Motor neuron (in vitro differentiated cells): ENCODE data around the gene GATA2. TPM values are rescaled to one million over a fixed set of nuclear protein-coding genes. Genes with fewer than 3 reads are reported as not detected.
A peak's percentile ranks its signal among the peaks of the same experiment; 100 is the strongest.

ENCODE experiments used
- ATAC-seq, 8 experiments: fragments of 200-7000 bp; cut with Tn5 transposase; replicated peaks in 6 of 8; 2 replicates each; pipeline ENCODE4 v1.8.0; 2021; ENCODE audit warnings: mild to moderate bottlenecking in 8 of 8, moderate library complexity in 8 of 8
- H3K27ac ChIP-seq, 2 donors: fragments of 250-450 bp; sonication (Bioruptor Pico); 2 replicates each; pipeline ENCODE4 v1.9.0; 2021; ENCODE audit warnings: antibody characterized with exemption in 2 of 2, mild to moderate bottlenecking in 2 of 2, moderate library complexity in 1 of 2
- H3K4me1 ChIP-seq, 2 donors: fragments of 250-450 bp; sonication (Bioruptor Pico); replicated peaks in 1 of 2; 2 replicates each; pipeline ENCODE4 v1.6.1; 2021; ENCODE audit warnings: antibody characterized with exemption in 2 of 2, mild to moderate bottlenecking in 2 of 2, moderate library complexity in 1 of 2
- H3K4me3 ChIP-seq, 5 donors: fragments of 250-450 bp; sonication (Bioruptor Pico); 2 replicates each; pipeline ENCODE4 v1.9.0; 2021; ENCODE audit warnings: antibody characterized with exemption in 5 of 5, mild to moderate bottlenecking in 5 of 5, moderate library complexity in 4 of 5
- whole genome bisulfite sequencing, 10 experiments: fragments of 450-650 bp; shearing (Covaris generic); methylation state at CpG; one replicate each; pipeline ENCODE4 v1.0.0; 2022; 5-methylcytosine and 5-hydroxymethylcytosine counted together
- in situ Hi-C, 9 experiments: fragments of 400-800 bp; cut with MboI; loops; one replicate each; pipeline ENCODE4 v1.15.0; 2021; ENCODE audit warnings: low sequenced_read_pairs in 9 of 9, low pct_unique_long_range_greater_than_20kb in 2 of 9; ENCODE audit not compliant: unreplicated experiment in 9 of 9
- total RNA-seq, 8 experiments: library from RNA; unstranded; fragments of 300-600 nt; gene quantifications; 2 replicates each; pipeline versions ENCODE4 v1.2.3 to v1.2.4, GENCODE V29; 2022

The GATA2 gene
- total RNA-seq, 8 experiments from 2014 or later = 0.27 to 14.8 (median 1.6) TPM

DNA sequence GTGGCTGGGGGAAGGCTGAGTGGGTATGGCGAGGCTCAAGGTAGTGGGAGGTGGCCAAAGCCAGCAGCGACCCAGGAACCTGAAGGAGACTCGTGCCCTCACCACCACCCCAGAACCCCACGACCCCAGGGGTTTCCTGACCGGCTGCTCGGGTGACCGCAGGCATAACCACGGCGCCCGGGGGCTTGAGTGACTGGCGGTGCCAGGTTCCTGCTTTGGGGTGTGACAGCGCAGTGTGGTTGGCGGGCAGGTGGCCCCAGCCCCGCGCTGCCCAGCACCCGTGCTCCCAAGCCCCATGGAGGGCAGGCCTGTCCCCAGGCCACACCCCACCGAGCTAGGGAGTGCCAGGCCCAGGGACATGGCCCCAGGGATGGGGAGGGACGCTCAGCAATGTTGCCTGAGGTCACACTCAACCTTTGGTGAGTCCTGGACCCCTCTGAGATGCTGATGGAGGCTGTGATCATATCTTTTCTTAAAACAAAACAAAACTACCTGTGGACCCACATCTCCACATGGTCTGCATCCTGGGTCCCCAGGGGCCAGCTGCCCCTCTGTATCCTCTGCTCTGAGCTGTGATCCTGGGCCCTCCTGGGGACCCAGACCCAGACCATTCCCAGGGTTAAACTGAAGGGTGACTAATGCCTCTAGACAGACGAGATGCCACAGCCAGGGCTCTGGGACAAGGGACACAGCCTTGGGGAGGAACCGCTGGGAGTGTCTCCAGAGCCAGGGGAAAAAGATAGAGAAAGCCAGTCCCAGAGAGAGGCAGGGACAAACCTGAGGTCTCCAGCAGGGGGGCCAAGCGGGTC is 39.3 kb downstream of the GATA2 start:
- peaks cover 5 to 13% of the 10 kb centered on the region in 2 donors for H3K4me1 ChIP-seq
- ATAC-seq = no peak
- WGBS, 10 experiments = 0 to 54% (median 40%) methylated on average over 1 to 2 of the region's 21 CpGs; no CpG with 5 or more reads in 7 of the 10 experiments
- H3K4me3 ChIP-seq = no peak overlapping the region
- in situ Hi-C loops = no loop called here
- H3K27ac ChIP-seq = no peak overlapping the region

DNA sequence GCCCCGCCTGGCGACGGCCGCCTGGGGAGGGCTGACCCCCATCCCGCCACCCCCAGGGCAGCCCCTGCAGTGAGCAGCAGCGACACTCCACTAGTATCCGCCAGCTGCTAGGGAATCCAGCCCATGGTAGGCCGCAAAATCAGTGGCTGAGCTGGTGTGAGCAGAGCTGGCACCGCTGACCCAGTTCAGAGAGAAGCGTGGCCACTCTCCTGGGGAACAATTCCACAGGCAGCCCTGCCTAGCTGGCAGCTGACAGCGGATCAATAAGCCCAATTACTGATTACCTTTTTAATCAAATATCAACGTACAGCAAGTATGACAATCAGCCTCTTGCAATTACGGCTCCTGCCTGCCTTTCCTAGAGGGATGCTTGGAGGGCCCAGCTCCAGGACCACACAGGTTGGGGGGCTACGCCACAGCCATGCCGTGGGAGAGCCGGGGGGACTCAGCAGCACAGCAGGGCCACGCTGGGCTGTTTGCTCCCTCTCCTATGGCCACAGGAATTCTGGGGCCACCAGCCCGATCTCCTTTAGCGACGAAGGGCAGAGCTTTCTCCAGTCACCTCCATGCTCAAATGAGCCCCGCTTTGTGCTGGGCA is 40.2 kb downstream of the GATA2 start:
- ATAC-seq = peak in 1 of 8 experiments; percentile 10
- in situ Hi-C loops = no loop called here
- Histone ChIP-seq H3K27ac (no peak overlapping the region), H3K4me1 (peaks cover 0 to 6% of the 10 kb centered on the region in 2 donors), H3K4me3 (no peak overlapping the region)
- 30 to 85% (median 60%) methylated on average over 1 to 7 of the region's 21 CpGs; no CpG with 5 or more reads in 4 of the 10 experiments for WGBS, 10 experiments

DNA sequence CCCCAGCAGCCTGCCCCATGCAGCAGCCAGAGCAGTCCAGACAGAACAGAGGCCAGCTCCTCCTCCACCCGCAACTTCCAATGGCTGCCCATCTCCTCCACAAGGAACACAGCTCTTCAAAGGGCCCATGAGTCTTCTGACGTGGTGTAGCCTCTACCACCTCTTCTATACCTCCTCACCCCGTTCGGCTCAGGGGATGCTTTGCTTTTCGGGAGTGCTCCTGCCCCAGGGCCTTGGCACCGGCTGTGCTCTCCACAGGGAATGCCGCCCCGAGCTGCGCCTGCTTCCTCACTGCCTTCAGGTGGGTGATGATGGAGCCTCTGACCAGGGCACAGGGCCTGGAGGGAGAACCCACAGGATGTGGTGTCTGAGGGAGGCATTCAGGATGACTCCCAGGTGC is 40.9 kb downstream of the GATA2 start:
- in situ Hi-C loops = no loop called here
- peaks cover 0 to 5% of the 10 kb centered on the region in 2 donors for H3K4me1 ChIP-seq
- no peak overlapping the region for H3K4me3 ChIP-seq
- 60 to 100% methylated on average over 3 of the region's 9 CpGs; no CpG with 5 or more reads in 8 of the 10 experiments for WGBS, 10 experiments
- H3K27ac ChIP-seq = no peak overlapping the region
- no peak for ATAC-seq

DNA sequence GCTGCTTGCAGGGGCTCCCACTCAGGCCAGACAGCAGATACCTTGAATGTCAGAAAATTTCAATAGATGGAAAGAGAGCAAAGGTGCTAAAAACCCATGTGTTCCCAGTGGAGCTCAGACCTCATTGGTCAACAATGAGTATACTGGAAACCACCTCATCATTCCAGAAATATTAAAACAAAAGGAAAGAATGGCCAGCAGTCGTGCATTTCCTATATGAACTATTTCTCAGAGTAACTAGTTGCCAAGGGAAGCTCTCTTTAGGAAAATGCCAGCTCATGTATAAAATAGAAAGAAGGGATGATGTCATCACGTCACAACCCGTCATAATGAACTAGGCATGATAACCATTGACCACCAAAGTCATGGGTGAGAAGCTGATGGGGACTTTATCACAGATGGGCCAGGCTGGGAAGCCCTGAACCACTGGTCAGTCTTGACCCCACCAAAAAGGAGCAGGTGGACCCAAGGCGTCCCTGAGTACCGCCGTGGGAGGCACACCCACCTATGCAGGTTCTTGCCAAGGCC is 43.8 kb downstream of the GATA2 start:
- no peak for ATAC-seq
- in situ Hi-C loops = loop anchor here in 2 of 9 experiments (25.0 kb wide), 2 partner anchors 138 to 163 kb away; no protein-coding TSS in a partner anchor
- Histone ChIP-seq H3K4me1 (no peaks in the 10 kb centered on the region), H3K27ac (no peak overlapping the region), H3K4me3 (no peak overlapping the region)
- WGBS, 10 experiments = 10 to 69% (median 53%) methylated on average over 1 to 6 of the region's 6 CpGs; no CpG with 5 or more reads in 4 of the 10 experiments

DNA sequence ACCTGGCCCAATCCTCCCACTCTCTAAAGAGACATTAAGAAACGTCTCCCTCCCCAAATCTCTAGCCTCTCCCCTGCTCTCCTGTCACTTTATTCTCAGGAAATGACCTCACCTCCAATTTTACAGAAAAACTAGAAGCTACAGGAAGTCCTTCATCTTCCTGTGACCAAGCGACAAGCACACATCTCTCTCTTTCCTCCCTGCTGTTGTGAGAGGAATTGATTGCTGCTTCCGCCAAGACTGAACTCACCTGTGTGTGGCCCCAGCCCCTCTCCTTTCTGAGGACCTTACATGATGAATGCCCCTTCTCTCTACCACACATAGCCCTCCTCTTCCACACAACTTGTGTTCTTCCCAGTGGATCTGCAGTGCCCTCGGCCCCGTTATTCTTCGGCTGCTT is 44.5 kb downstream of the GATA2 start:
- H3K4me1 ChIP-seq = no peaks in the 10 kb centered on the region
- 17 to 100% (median 70%) methylated on average over 1 to 5 of the region's 6 CpGs; no CpG with 5 or more reads in 3 of the 10 experiments for WGBS, 10 experiments
- H3K27ac ChIP-seq = no peak overlapping the region
- H3K4me3 ChIP-seq = no peak overlapping the region
- no peak for ATAC-seq
- in situ Hi-C loops = loop anchor here in 2 of 9 experiments (25.0 kb wide), 2 partner anchors 139 to 164 kb away; no protein-coding TSS in a partner anchor

DNA sequence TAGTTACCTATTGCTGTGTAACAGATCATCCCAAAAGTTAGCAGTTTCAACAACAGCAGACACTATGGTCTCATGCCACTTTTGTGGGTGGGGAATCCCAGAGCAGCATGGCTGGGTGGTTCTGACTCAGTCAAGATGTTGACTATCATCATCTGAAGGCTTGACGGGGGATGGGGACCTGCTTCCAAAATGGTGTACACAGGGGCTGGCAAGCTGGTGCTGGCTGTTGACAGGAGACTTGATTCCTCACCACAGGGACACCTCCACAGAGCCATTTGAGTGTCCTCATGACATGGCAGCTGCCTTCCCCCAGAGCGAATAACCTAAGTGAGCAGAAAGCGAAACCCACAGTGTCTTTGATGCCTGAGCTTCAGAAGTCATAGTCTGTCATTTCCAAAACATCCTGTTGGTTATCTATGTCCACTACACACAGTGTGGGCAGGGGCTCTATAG is 45.4 kb downstream of the GATA2 start:
- 58 to 100% (median 83%) methylated on average over 1 to 3 of the region's 3 CpGs; no CpG with 5 or more reads in 5 of the 10 experiments for WGBS, 10 experiments
- in situ Hi-C loops = loop anchor here in 2 of 9 experiments (25.0 kb wide), 2 partner anchors 140 to 165 kb away; no protein-coding TSS in a partner anchor
- Histone ChIP-seq H3K27ac (no peak overlapping the region), H3K4me3 (no peak overlapping the region), H3K4me1 (no peaks in the 10 kb centered on the region)
- no peak for ATAC-seq

DNA sequence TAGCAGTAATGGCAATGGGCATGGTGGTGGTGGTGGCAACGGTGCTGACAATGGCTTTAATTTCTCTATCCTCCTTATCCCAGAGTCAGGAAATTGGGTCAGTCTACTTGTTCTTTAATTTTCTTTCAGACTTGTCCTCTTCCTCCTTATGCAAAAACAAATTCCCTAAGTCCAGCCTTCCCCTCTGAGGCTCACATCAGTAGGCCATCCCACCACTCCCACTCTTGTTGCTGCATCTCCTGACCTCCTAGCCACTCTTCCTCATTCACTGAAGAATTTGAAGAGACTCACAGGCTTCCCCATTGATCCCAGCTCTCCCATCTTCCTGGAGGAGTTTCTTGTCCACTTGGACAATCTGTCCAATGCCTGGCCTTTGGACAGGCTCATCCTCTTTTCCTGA is 46.2 kb downstream of the GATA2 start:
- Histone ChIP-seq H3K4me3 (no peak overlapping the region), H3K27ac (no peak overlapping the region), H3K4me1 (no peaks in the 10 kb centered on the region)
- WGBS, 10 experiments = 40 to 86% (median 57%) methylated on average over 1 of the region's 1 CpG; no CpG with 5 or more reads in 5 of the 10 experiments
- ATAC-seq = no peak
- in situ Hi-C loops = loop anchor here in 2 of 9 experiments (25.0 kb wide), 2 partner anchors 140 to 165 kb away; no protein-coding TSS in a partner anchor

DNA sequence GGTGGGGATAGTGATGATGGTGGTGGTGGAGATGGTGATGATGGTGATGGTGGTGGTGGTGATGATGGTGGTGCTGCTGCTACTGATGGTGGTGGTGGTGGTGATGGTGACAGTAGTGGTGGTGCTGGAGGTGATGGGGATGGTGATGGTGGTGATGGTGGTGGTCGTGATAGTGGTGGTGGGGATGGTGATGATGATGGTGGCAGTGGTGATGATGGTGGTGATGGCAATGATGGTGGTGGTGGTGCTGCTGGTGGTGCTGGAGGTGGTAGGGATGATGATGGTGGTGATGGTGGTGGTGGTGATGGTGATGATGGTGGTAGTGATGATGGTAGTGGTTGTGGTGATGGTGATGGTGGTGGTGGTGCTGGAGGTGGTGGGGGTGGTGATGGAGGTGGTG is 47.6 kb downstream of the GATA2 start:
- no peaks in the 10 kb centered on the region for H3K4me1 ChIP-seq
- no peak for ATAC-seq
- no peak overlapping the region for H3K4me3 ChIP-seq
- H3K27ac ChIP-seq = no peak overlapping the region
- in situ Hi-C loops = loop anchor here in 2 of 9 experiments (25.0 kb wide), 2 partner anchors 142 to 167 kb away; no protein-coding TSS in a partner anchor
- WGBS, 10 experiments = 17 to 71% (median 31%) methylated on average over 1 of the region's 1 CpG; no CpG with 5 or more reads in 6 of the 10 experiments

DNA sequence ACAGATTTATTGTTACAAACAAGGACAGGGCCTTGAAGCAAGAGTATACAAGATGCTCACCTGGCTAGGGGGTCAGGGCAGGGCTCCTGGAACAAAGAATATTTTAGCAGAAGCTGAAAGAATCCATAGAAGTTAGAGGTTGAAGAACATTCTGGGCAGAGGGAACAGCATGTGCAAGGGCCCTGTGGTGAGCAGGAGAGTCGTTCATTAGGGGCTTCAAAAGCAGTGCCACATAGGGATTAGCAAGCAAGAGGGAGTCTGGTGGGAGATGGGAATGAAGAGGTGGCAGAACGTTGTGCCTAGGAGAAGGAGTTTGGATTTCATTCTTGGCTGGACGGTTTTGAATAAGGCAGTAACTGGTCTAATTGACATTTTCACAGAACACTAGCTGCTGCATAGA is 49.2 kb downstream of the GATA2 start:
- Histone ChIP-seq H3K4me1 (no peaks in the 10 kb centered on the region), H3K27ac (no peak overlapping the region), H3K4me3 (no peak overlapping the region)
- in situ Hi-C loops = loop anchor here in 2 of 9 experiments (25.0 kb wide), 2 partner anchors 144 to 169 kb away; no protein-coding TSS in a partner anchor
- WGBS, 10 experiments = 0 to 61% (median 38%) methylated on average over 1 to 3 of the region's 3 CpGs; no CpG with 5 or more reads in 2 of the 10 experiments
- ATAC-seq = no peak

DNA sequence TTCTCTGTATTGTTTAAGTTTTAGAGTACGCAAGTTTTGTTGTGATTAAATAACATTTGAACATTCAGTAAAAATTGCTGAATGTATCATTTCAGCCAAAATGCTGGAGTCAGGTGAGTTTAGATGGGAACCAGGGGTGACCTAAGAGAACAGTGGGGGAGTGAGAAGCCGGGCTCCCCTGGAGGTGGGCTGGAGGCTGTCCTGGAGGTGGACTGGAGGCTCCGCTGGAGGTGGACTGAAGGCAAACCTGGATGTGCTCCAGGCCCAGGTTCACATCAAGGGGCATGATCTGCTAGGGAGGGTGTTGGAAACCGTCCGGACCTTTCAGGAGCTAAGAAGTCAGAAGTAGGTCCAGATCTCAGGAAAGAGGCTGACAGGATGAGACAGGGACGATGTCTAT is 50.1 kb downstream of the GATA2 start:
- Histone ChIP-seq H3K27ac (no peak overlapping the region), H3K4me1 (no peaks in the 10 kb centered on the region), H3K4me3 (no peak overlapping the region)
- in situ Hi-C loops = loop anchor here in 2 of 9 experiments (25.0 kb wide), 2 partner anchors 144 to 169 kb away; no protein-coding TSS in a partner anchor
- no peak for ATAC-seq
- WGBS, 10 experiments = 60 to 95% (median 76%) methylated on average over 1 to 6 of the region's 6 CpGs; no CpG with 5 or more reads in 2 of the 10 experiments

DNA sequence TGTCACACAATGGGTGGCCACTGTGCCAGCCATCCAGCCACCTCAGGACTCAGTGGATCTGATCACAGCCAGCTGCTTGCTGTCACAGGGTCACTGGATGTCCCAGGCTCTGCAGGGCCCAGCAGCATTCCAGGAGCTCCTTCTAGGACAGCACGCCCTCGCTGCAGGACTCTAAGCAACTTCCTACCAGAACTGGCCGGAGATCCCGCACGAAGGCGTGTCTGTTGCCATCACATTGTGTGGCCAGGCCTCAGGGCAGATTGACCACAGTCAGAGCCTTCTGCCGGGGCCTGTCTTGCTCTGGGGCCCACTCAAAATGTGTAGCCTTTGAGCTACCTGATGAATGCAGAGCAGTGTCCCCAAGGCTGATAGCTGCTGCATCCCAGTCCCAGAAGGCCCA is 50.9 kb downstream of the GATA2 start:
- Histone ChIP-seq H3K4me1 (no peaks in the 10 kb centered on the region), H3K27ac (no peak overlapping the region), H3K4me3 (no peak overlapping the region)
- in situ Hi-C loops = loop anchor here in 2 of 9 experiments (25.0 kb wide), 2 partner anchors 145 to 170 kb away; no protein-coding TSS in a partner anchor
- WGBS, 10 experiments = 18 to 75% methylated on average over 4 of the region's 7 CpGs; no CpG with 5 or more reads in 8 of the 10 experiments
- ATAC-seq = no peak

DNA sequence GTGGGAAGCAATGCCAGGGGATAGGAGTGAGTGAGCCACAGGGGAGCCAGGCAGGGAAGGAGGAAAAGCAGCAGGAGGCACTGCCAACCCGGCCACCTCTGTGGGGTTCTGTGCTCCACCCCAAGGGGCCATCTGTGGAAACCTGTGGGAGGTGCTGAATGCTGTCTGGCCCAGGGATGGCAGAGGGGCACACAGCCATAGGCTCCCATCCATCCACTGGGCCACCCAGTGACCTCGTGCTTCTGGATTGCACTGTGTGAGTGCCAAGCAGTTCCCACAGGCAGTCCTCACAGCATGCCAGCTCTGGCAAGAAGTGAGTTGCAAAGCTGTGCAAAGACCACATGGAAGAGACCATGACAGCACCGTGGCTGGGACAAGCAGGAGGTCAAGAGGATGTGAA is 53.8 kb downstream of the GATA2 start:
- Histone ChIP-seq H3K4me3 (no peak overlapping the region), H3K4me1 (peaks cover under 1 to 3% of the 10 kb centered on the region in 2 donors), H3K27ac (no peak overlapping the region)
- ATAC-seq = peak in 1 of 8 experiments; percentile 69
- in situ Hi-C loops = loop anchor here in 2 of 9 experiments (25.0 kb wide), 2 partner anchors 148 to 173 kb away; no protein-coding TSS in a partner anchor
- 0 to 33% (median 22%) methylated on average over 1 of the region's 3 CpGs; no CpG with 5 or more reads in 7 of the 10 experiments for WGBS, 10 experiments
